OCI-LY7 (cell line): Measurements from ENCODE around the gene KIF17. TPM values are rescaled to one million over a fixed set of nuclear protein-coding genes. Genes with fewer than 3 reads are reported as not detected.

Source experiments
- BruUV-seq: library from RNA; stranded (reverse); fragments of 400-500 nt; replicated peaks from 2 replicates; lab custom pipeline; 2021; lab: Mats Ljungman, UMichigan
- CTCF ChIA-PET: fragments of 300-600 bp; sonication (Branson Sonifier 250); formaldehyde crosslinking; loops from one replicate; lab custom pipeline; 2022; ENCODE audit warnings: antibody characterized with exemption; ENCODE audit not compliant: unreplicated experiment; lab: Charles Lee
- POLR2A ChIA-PET: fragments of 300-600 bp; sonication (Branson Sonifier 250); formaldehyde crosslinking; loops from one replicate; lab custom pipeline; 2022; ENCODE audit warnings: antibody characterized with exemption; lab: Charles Lee
- DNase-seq: peaks from one replicate; pipeline ENCODE4 v3.0.0-alpha.2; 2015; ENCODE audit warnings: low spot score
- H2AFZ ChIP-seq: fragments of 200-600 bp; sonication (generic), shearing (Covaris generic); 2 replicates; pipeline ENCODE4 v1.6.1; 2014; ENCODE audit warnings: mild to moderate bottlenecking, antibody characterized with exemption, low read length, moderate library complexity
- H3K27ac ChIP-seq: fragments of 200-600 bp; sonication (generic); 2 replicates; pipeline ENCODE4 v1.5.1; 2014; ENCODE audit warnings: mixed run types, low read depth, mild to moderate bottlenecking, moderate library complexity, low read length, inconsistent platforms; ENCODE audit not compliant: poor library complexity, severe bottlenecking
- H3K36me3 ChIP-seq: fragments of 200-600 bp; sonication (generic); 2 replicates; pipeline ENCODE4 v1.6.1; 2014; ENCODE audit warnings: mild to moderate bottlenecking, antibody characterized with exemption, low read length, moderate library complexity, mixed read lengths; ENCODE audit not compliant: insufficient read depth
- H3K4me1 ChIP-seq: fragments of 200-600 bp; sonication (generic); 2 replicates; pipeline ENCODE4 v1.5.1; 2014; ENCODE audit warnings: mild to moderate bottlenecking, low read length; ENCODE audit not compliant: insufficient read depth, poor library complexity, severe bottlenecking
- H3K4me2 ChIP-seq: fragments of 200-600 bp; sonication (generic); 2 replicates; pipeline ENCODE4 v1.6.1; 2014; ENCODE audit warnings: mild to moderate bottlenecking, low read length
- H3K4me3 ChIP-seq: fragments of 200-600 bp; sonication (generic); 2 replicates; pipeline ENCODE4 v1.5.1; 2014; ENCODE audit warnings: mild to moderate bottlenecking, low read depth, low read length; ENCODE audit not compliant: poor library complexity, severe bottlenecking
- H3K79me2 ChIP-seq: fragments of 200-600 bp; sonication (generic); 2 replicates; pipeline ENCODE4 v1.6.1; 2016; ENCODE audit warnings: low read depth, mild to moderate bottlenecking, low read length, moderate library complexity, mixed read lengths; ENCODE audit not compliant: insufficient read depth
- H3K9me2 ChIP-seq: fragments of 200-600 bp; sonication (generic); 2 replicates; pipeline ENCODE4 v1.6.1; 2016; ENCODE audit warnings: mild to moderate bottlenecking, low read length, mixed read lengths; ENCODE audit not compliant: insufficient read depth
- H3K9me3 ChIP-seq: fragments of 200-600 bp; sonication (generic); 2 replicates; pipeline ENCODE4 v1.6.1; 2014; ENCODE audit warnings: mild to moderate bottlenecking, mixed run types, low read length, mixed read lengths
- H4K20me1 ChIP-seq: fragments of 200-600 bp; sonication (generic); 2 replicates; pipeline ENCODE4 v1.6.1; 2014; ENCODE audit warnings: mild to moderate bottlenecking, antibody characterized with exemption, low read length, moderate library complexity, mixed read lengths; ENCODE audit not compliant: insufficient read depth
- EZH2phosphoT487 ChIP-seq: fragments of 200-600 bp; sonication (generic); IDR thresholded peaks from 2 replicates; pipeline ENCODE4 v1.6.1; 2018; ENCODE audit warnings: low read depth, borderline replicate concordance, mild to moderate bottlenecking, mixed run types, antibody characterized with exemption, low read length, moderate library complexity, mixed read lengths
- intact Hi-C: fragments of 100-400 bp; cut with micrococcal nuclease; formaldehyde crosslinking; loops from one replicate; pipeline ENCODE4 v1.10.0; 2022; ENCODE audit not compliant: unreplicated experiment
- total RNA-seq, 2 experiments: library from RNA; depleted of rRNA in 1 of 2; stranded (reverse); fragments of >200 nt in 1 of 2; shearing (Covaris generic) in 1 of 2; gene quantifications; 2 replicates each; pipeline ENCODE4 v1.2.3, GENCODE V29; 2014 to 2022
- TF ChIP-seq, protein P1 (sequence below): fragments of 200-600 bp; sonication (generic); conservative IDR thresholded peaks from 2 replicates; pipeline ENCODE4 v1.5.1; 2014; ENCODE audit warnings: mild to moderate bottlenecking, antibody characterized with exemption, low read length, moderate library complexity, mixed read lengths

Gene KIF17
- total RNA-seq, 2 experiments from 2014 or later: 1.1 TPM; not detected in 1

DNA sequence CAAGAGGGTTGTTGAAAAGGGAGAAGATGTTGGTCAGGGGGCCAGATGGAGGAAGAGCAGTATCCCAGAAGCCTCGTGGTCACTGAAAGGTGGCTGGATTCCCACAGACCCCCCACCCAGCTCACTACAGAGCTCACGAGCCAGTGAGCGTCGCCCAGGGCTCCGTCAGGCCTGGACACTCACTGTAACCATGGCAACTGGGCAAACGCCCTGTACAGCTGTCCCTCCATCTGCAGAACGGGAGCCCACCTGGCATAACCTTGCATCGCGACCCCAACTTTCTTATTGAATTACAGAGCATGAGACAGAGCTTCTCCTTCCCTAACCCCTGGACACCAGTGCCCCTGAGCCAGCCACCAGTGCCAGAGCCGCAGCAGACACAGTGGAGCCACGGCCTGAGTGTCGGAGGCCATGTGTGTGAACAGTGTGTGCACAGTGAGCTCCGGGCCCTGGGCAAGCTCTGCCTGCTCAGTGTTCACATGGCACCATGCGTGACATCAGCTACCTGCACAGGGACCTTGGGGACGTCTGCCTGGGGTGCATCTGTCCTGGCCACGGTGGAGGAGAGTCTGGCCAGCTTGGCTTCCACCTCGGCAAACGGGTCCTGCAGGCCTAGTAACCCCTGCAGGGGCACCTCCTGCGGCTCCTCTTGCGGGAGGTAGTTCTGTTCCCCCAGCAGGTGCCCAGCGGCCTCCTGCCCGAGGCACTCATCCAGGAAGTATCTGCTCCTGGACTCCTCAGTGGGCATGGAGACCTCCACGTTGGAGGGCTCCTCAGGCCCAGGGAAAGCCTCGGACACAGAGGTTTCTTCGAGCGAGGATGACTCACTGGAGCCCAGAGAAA lies 30.7 kb downstream of the KIF17 start:
- H3K79me2 ChIP-seq: no peaks in the 10 kb centered on the region
- TF ChIP-seq EZH2phosphoT487: no peak
- TF ChIP-seq, protein P1, sequence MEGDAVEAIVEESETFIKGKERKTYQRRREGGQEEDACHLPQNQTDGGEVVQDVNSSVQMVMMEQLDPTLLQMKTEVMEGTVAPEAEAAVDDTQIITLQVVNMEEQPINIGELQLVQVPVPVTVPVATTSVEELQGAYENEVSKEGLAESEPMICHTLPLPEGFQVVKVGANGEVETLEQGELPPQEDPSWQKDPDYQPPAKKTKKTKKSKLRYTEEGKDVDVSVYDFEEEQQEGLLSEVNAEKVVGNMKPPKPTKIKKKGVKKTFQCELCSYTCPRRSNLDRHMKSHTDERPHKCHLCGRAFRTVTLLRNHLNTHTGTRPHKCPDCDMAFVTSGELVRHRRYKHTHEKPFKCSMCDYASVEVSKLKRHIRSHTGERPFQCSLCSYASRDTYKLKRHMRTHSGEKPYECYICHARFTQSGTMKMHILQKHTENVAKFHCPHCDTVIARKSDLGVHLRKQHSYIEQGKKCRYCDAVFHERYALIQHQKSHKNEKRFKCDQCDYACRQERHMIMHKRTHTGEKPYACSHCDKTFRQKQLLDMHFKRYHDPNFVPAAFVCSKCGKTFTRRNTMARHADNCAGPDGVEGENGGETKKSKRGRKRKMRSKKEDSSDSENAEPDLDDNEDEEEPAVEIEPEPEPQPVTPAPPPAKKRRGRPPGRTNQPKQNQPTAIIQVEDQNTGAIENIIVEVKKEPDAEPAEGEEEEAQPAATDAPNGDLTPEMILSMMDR: no peak
- H3K4me3 ChIP-seq: no peak overlapping the region
- no peaks in the 10 kb centered on the region for H3K9me2 ChIP-seq
- intact Hi-C loops: no loop called here
- no peak for DNase-seq
- no peaks in the 10 kb centered on the region for H3K36me3 ChIP-seq
- CTCF ChIA-PET: interaction anchor here (0.9 kb wide), 1 partner anchor 8 kb away, joined by 3 read pairs; no protein-coding TSS in a partner anchor
- POLR2A ChIA-PET: no interaction called here
- H4K20me1 ChIP-seq: no peaks in the 10 kb centered on the region
- BruUV-seq: no TSS peak
- H3K27ac ChIP-seq: no peak overlapping the region
- H2AFZ ChIP-seq: no peak overlapping the region
- H3K4me1 ChIP-seq: peaks cover 12% of the 10 kb centered on the region
- no peak overlapping the region for H3K4me2 ChIP-seq
- H3K9me3 ChIP-seq: no peaks in the 10 kb centered on the region

DNA sequence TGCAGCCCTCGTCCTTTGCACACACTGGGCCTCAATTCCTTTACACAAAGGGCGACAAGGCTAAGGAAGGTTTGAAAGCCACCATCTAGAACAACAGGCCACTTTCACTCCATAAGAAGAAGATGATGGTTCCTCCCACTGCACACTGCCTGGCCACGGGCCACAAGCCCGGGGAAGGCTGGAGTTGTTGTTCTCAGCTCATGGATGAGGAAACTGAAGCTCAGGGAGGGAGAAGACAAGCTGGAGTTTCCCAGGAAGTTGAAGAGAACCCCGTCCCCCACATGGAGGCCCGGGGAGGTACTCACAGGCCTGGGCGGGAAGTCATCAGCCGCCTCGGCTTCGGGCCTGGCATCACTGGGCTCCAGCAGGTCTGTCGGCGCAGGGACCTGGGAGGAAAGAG lies 32.1 kb downstream of the KIF17 start:
- intact Hi-C loops: no loop called here
- no peak overlapping the region for H3K4me3 ChIP-seq
- ChIA-PET POLR2A (no interaction called here), CTCF (no interaction called here)
- H3K4me2 ChIP-seq: no peak overlapping the region
- no peak overlapping the region for H3K27ac ChIP-seq
- DNase-seq: no peak
- no TSS peak for BruUV-seq
- H4K20me1 ChIP-seq: no peaks in the 10 kb centered on the region
- H3K9me3 ChIP-seq: no peaks in the 10 kb centered on the region
- no peaks in the 10 kb centered on the region for H3K9me2 ChIP-seq
- H3K4me1 ChIP-seq: peaks cover 14% of the 10 kb centered on the region
- H2AFZ ChIP-seq: no peak overlapping the region
- TF ChIP-seq EZH2phosphoT487: no peak
- TF ChIP-seq, protein P1: no peak
- no peaks in the 10 kb centered on the region for H3K79me2 ChIP-seq
- no peaks in the 10 kb centered on the region for H3K36me3 ChIP-seq

DNA sequence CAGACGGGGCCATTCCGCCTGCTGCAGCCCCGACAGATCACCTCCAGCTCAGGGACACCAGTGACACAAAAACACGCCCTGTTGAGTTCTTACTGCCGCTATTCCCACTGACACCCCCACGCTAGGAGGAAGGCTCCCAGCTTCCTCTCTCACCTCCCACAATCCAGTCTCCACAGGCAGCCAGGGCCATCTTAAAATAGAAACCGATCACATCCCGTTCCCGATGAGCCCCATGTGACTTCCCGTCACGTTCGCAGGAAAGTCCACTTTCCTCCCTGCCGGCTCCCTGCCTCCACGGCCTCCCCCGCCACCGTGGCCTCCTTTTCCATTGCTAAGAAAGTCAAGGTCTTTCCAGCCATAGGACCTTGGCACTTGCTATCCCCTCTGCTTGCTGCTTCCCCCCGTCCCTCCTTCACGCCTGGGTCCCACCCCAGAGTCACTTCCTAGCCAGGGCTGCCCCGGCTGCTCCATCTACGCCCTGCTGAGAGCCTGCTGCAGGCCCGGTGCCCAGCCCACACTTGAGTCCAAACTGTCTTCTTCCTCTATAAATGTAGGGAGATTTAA lies 32.6 kb downstream of the KIF17 start:
- Histone ChIP-seq H3K79me2 (no peaks in the 10 kb centered on the region), H3K9me3 (no peaks in the 10 kb centered on the region), H3K4me2 (no peak overlapping the region), H2AFZ (no peak overlapping the region), H3K4me1 (peaks cover 14% of the 10 kb centered on the region), H3K4me3 (no peak overlapping the region), H3K9me2 (no peaks in the 10 kb centered on the region), H3K27ac (no peak overlapping the region), H4K20me1 (no peaks in the 10 kb centered on the region), H3K36me3 (no peaks in the 10 kb centered on the region)
- CTCF ChIA-PET: no interaction called here
- DNase-seq: no peak
- POLR2A ChIA-PET: no interaction called here
- intact Hi-C loops: no loop called here
- TF ChIP-seq, protein P1: no peak
- no peak for TF ChIP-seq EZH2phosphoT487
- no TSS peak for BruUV-seq
